Measurements from ENCODE around the gene IMP4.

DNA sequence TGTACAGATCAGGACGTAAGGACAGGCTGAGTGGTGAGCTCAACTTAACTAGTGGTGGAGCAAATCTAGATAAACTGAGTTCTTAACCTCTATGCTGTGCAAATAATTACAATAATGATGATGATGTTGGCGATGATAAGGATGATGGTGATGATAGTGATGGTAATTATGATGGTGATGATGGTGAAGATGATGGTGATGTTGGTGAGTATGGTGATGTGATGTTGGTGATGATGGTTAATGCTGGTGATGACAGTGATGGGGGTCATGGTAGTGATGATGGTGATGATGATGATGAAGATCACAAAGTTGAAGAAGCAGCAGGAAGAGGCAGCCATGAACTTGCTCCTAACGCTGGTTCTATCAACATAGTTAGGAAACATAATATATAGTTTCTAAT lies 38.0 kb upstream of the IMP4 start:
- TF ChIP-seq REST (tag by site-specific recombination; IDR thresholded peaks at IDR 0.05) (no peak), CTCF (tag by site-specific recombination; IDR thresholded peaks at IDR 0.05) (no peak), ZNF423 (tag by site-specific recombination; IDR thresholded peaks at IDR 0.05) (no peak)
